A673 (cell line): ENCODE results near the gene SLC5A3. TPM values are rescaled to one million over a fixed set of nuclear protein-coding genes. Genes with fewer than 3 reads are reported as not detected.

Experiments used
- BruUV-seq: library from RNA; stranded (reverse); fragments of 400-500 nt; replicated peaks from 2 replicates; lab custom pipeline; 2021; lab: Mats Ljungman, UMichigan
- CTCF ChIA-PET: fragments of 300-600 bp; sonication (Branson Sonifier 250); formaldehyde crosslinking; loops from one replicate; lab custom pipeline; 2022; ENCODE audit warnings: antibody characterized with exemption; lab: Charles Lee
- POLR2A ChIA-PET: fragments of 300-600 bp; sonication (Branson Sonifier 250); formaldehyde crosslinking; loops from one replicate; lab custom pipeline; 2022; ENCODE audit warnings: antibody characterized with exemption; ENCODE audit not compliant: low non-redundant PET; lab: Charles Lee
- DNase-seq: peaks from one replicate; pipeline ENCODE4 v3.0.0-alpha.2; 2015; ENCODE audit warnings: low spot score
- H3K27ac ChIP-seq: fragments of 200-600 bp; sonication (generic); 2 replicates; pipeline ENCODE4 v1.5.1; 2016; ENCODE audit warnings: mixed run types, low read depth, mild to moderate bottlenecking, mixed read lengths, antibody characterized with exemption, low read length; ENCODE audit not compliant: poor library complexity, severe bottlenecking
- H3K27me3 ChIP-seq: fragments of 200-600 bp; sonication (generic); replicated peaks from 2 replicates; pipeline ENCODE4 v1.6.1; 2017; ENCODE audit warnings: mixed run types, low read depth, mild to moderate bottlenecking, mixed read lengths, antibody characterized with exemption, low read length; ENCODE audit not compliant: insufficient read depth, poor library complexity
- H3K36me3 ChIP-seq: fragments of 200-600 bp; sonication (generic); 2 replicates; pipeline ENCODE4 v1.6.1; 2016; ENCODE audit warnings: mixed run types, mild to moderate bottlenecking, mixed read lengths, antibody characterized with exemption, low read length; ENCODE audit not compliant: insufficient read depth, poor library complexity, severe bottlenecking
- H3K4me1 ChIP-seq: fragments of 200-600 bp; sonication (generic); 2 replicates; pipeline ENCODE4 v1.6.1; 2017; ENCODE audit warnings: mixed run types, mild to moderate bottlenecking, mixed read lengths, antibody characterized with exemption, low read length; ENCODE audit not compliant: insufficient read depth, poor library complexity, severe bottlenecking
- H3K4me3 ChIP-seq: fragments of 200-600 bp; sonication (generic); 2 replicates; pipeline ENCODE4 v1.5.1; 2016; ENCODE audit warnings: low read depth, mixed run types, mild to moderate bottlenecking, mixed read lengths, low read length; ENCODE audit not compliant: poor library complexity, severe bottlenecking
- H3K9me3 ChIP-seq: fragments of 200-600 bp; sonication (generic); 2 replicates; pipeline ENCODE4 v1.6.1; 2016; ENCODE audit warnings: mixed run types, low read depth, mild to moderate bottlenecking, mixed read lengths, antibody characterized with exemption, low read length; ENCODE audit not compliant: poor library complexity, severe bottlenecking
- EZH2 ChIP-seq: fragments of 200-600 bp; sonication (generic); IDR thresholded peaks from 2 replicates; pipeline ENCODE4 v1.6.1; 2017; ENCODE audit warnings: borderline replicate concordance, low read depth, mild to moderate bottlenecking, mixed read lengths, antibody characterized with exemption, low read length; ENCODE audit not compliant: poor library complexity, severe bottlenecking
- intact Hi-C: fragments of 100-400 bp; cut with micrococcal nuclease; formaldehyde crosslinking; loops from one replicate; pipeline ENCODE4 v1.10.0; 2022; ENCODE audit not compliant: unreplicated experiment
- total RNA-seq: library from RNA; stranded (reverse); gene quantifications from 2 replicates; pipeline ENCODE4 v1.2.3, GENCODE V29; 2021
- TF ChIP-seq, protein P1 (sequence below): fragments of 300-800, 200-600 bp; sonication (generic); conservative IDR thresholded peaks from 2 replicates; pipeline ENCODE4 v1.5.1; 2017; ENCODE audit warnings: low read depth, mild to moderate bottlenecking, antibody characterized with exemption, low read length, moderate library complexity, mixed read lengths

The SLC5A3 gene
- total RNA-seq, 1 experiment from 2014 or later: 20.5 TPM

DNA sequence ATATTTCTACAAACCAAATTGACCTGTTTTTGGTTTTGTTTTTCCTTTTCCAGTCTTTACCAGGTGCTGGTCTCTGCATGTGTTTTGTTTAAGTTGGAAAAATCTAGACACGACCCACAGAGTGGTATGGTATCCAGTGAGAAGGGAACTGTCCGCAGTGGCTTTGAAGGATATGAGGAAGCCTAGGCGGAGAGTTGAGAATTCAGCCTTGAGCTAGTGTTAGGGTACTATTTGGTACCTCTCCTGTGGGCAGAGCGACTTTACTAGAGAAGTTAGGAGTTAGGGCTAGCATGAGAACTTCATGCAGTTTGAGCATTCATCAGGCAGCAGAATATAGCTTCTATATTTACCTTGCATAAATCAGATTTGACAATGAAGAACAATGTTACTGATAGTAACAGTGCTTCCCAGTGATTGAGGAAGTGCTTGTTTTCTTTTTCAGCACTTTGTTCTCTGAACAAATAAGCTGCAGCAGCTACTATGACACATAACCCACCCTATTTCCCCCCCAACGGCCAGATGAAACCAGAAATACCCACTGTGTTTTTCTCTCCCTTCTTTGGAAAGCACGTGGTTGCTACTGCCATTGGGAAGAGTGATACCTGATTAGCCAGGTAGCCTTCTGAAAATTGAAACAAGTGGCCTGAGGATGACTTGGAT is 19.0 kb downstream of the SLC5A3 start:
- CTCF ChIA-PET: interaction anchor here (0.7 kb wide), 2 partner anchors 152 to 538 kb away, joined by 5 to 11 read pairs; no protein-coding TSS in a partner anchor
- TF ChIP-seq, protein P1, sequence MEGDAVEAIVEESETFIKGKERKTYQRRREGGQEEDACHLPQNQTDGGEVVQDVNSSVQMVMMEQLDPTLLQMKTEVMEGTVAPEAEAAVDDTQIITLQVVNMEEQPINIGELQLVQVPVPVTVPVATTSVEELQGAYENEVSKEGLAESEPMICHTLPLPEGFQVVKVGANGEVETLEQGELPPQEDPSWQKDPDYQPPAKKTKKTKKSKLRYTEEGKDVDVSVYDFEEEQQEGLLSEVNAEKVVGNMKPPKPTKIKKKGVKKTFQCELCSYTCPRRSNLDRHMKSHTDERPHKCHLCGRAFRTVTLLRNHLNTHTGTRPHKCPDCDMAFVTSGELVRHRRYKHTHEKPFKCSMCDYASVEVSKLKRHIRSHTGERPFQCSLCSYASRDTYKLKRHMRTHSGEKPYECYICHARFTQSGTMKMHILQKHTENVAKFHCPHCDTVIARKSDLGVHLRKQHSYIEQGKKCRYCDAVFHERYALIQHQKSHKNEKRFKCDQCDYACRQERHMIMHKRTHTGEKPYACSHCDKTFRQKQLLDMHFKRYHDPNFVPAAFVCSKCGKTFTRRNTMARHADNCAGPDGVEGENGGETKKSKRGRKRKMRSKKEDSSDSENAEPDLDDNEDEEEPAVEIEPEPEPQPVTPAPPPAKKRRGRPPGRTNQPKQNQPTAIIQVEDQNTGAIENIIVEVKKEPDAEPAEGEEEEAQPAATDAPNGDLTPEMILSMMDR: no peak
- no peak for TF ChIP-seq EZH2
- DNase-seq: no peak
- Histone ChIP-seq H3K36me3 (peaks cover 17% of the 10 kb centered on the region), H3K27ac (peak overlapping the region; percentile 15), H3K4me1 (peaks cover 12% of the 10 kb centered on the region), H3K27me3 (no peaks in the 10 kb centered on the region), H3K9me3 (no peaks in the 10 kb centered on the region), H3K4me3 (no peak overlapping the region)
- POLR2A ChIA-PET: no interaction called here
- BruUV-seq: no TSS peak
- intact Hi-C loops: no loop called here

DNA sequence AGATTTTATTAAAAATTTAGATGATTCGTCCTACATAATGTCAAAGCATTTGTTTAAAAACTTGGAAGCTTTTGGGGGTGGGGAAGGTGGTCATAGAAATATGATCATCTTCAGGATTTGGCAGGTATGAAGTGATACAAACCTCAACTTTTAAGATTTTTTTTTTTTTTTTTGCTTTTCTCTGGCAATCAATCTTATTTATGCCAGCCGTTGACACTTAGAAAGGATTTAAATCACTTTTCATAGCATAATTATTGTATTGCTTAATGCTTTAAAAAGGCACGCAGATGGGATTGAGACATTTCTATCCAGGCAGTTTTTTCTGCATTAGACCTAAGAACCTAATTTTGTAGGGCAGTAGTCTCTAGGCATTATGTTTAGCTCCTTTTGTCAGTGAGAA is 19.7 kb downstream of the SLC5A3 start:
- Histone ChIP-seq H3K27ac (no peak overlapping the region), H3K4me1 (peaks cover 12% of the 10 kb centered on the region), H3K4me3 (no peak overlapping the region), H3K36me3 (peaks cover 17% of the 10 kb centered on the region), H3K27me3 (no peaks in the 10 kb centered on the region), H3K9me3 (no peaks in the 10 kb centered on the region)
- CTCF ChIA-PET: interaction anchor here (0.5 to 1.0 kb wide), 5 partner anchors 98 to 537 kb away, joined by 3 to 11 read pairs (median 5); no protein-coding TSS in a partner anchor
- TF ChIP-seq EZH2: no peak
- TF ChIP-seq, protein P1: no peak
- POLR2A ChIA-PET: no interaction called here
- intact Hi-C loops: no loop called here
- no TSS peak for BruUV-seq
- DNase-seq: peak; percentile 18

DNA sequence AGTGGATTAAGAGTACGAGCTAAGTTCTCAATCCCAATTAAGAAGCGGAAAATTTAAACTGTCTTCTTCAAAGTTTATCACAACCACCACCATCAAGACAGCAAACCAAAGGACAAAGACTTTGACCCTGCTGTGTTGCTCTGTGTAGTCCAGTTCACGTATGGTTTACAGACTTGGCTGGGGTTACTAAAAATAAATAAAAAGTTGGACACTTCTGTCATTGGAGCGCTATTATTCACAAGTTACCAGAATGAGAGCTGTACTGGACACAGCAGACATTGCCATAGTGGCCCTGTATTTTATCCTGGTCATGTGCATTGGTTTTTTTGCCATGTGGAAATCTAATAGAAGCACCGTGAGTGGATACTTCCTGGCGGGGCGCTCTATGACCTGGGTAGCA is 21.6 kb downstream of the SLC5A3 start:
- Histone ChIP-seq H3K4me1 (peaks cover 12% of the 10 kb centered on the region), H3K27me3 (no peaks in the 10 kb centered on the region), H3K4me3 (no peak overlapping the region), H3K9me3 (no peaks in the 10 kb centered on the region), H3K36me3 (peaks cover 17% of the 10 kb centered on the region), H3K27ac (no peak overlapping the region)
- ChIA-PET CTCF (no interaction called here), POLR2A (no interaction called here)
- BruUV-seq: no TSS peak
- intact Hi-C loops: no loop called here
- no peak for DNase-seq
- TF ChIP-seq, protein P1: no peak
- no peak for TF ChIP-seq EZH2
